ENCODE results near the gene HDAC1. TPM values are rescaled to one million over a fixed set of nuclear protein-coding genes. Genes with fewer than 3 reads are reported as not detected.

HDAC1 gene
- total RNA-seq, 2 experiments from 2014 or later, result 259 to 263 TPM

GRCh38 chr1:32336963-32337675 is 45.2 kb downstream of the HDAC1 start:
- ChIA-PET POLR2A (interaction anchor here (0.5 to 1.6 kb wide), 6 partner anchors 11 to 86 kb away, joined by 3 to 4 read pairs (median 4); partner anchors contain the start of gene LCK), CTCF (ENCODE audit: unreplicated experiment) (interaction anchor here (0.6 to 1.0 kb wide), 4 partner anchors 15 to 293 kb away, joined by 3 to 12 read pairs (median 4); no protein-coding TSS in a partner anchor)
- peaks cover 29% of the 10 kb centered on the region for H3K36me3 ChIP-seq (ENCODE audit: insufficient read depth, low read length)
- peak overlapping the region; percentile 99 for H3K4me2 ChIP-seq (ENCODE audit: low read length)
- peak overlapping the region; percentile 19 for H3K4me3 ChIP-seq (ENCODE audit: low read depth, low read length, poor library complexity, severe bottlenecking)
- DNase-seq (ENCODE audit: low spot score), result peak; percentile 51
- no peaks in the 10 kb centered on the region for H3K9me2 ChIP-seq (ENCODE audit: insufficient read depth, low read length)
- no peak overlapping the region for H2AFZ ChIP-seq (ENCODE audit: low read length)
- intact Hi-C loops (cut with micrococcal nuclease; ENCODE audit: unreplicated experiment), result loop anchor here (1.0 to 5.0 kb wide), 3 partner anchors 14 to 480 kb away; partner anchors contain the start of genes S100PBP and YARS1
- BruUV-seq (replicated peaks), result no TSS peak
- H4K20me1 ChIP-seq (ENCODE audit: insufficient read depth, low read length), result peaks cover 10% of the 10 kb centered on the region
- H3K27ac ChIP-seq (ENCODE audit: low read depth, low read length, poor library complexity, severe bottlenecking), result no peak overlapping the region
- peaks cover 50% of the 10 kb centered on the region for H3K4me1 ChIP-seq (ENCODE audit: insufficient read depth, low read length, poor library complexity, severe bottlenecking)
- peaks cover 27% of the 10 kb centered on the region for H3K79me2 ChIP-seq (ENCODE audit: insufficient read depth, low read depth, low read length)
- TF ChIP-seq, protein P1, sequence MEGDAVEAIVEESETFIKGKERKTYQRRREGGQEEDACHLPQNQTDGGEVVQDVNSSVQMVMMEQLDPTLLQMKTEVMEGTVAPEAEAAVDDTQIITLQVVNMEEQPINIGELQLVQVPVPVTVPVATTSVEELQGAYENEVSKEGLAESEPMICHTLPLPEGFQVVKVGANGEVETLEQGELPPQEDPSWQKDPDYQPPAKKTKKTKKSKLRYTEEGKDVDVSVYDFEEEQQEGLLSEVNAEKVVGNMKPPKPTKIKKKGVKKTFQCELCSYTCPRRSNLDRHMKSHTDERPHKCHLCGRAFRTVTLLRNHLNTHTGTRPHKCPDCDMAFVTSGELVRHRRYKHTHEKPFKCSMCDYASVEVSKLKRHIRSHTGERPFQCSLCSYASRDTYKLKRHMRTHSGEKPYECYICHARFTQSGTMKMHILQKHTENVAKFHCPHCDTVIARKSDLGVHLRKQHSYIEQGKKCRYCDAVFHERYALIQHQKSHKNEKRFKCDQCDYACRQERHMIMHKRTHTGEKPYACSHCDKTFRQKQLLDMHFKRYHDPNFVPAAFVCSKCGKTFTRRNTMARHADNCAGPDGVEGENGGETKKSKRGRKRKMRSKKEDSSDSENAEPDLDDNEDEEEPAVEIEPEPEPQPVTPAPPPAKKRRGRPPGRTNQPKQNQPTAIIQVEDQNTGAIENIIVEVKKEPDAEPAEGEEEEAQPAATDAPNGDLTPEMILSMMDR (conservative IDR thresholded peaks at IDR 0.05; ENCODE audit: low read length), result no peak
- no peak for TF ChIP-seq EZH2phosphoT487 (IDR thresholded peaks at IDR 0.05; ENCODE audit: borderline replicate concordance, low read depth, low read length)
- H3K9me3 ChIP-seq (ENCODE audit: low read length), result no peaks in the 10 kb centered on the region

DNA sequence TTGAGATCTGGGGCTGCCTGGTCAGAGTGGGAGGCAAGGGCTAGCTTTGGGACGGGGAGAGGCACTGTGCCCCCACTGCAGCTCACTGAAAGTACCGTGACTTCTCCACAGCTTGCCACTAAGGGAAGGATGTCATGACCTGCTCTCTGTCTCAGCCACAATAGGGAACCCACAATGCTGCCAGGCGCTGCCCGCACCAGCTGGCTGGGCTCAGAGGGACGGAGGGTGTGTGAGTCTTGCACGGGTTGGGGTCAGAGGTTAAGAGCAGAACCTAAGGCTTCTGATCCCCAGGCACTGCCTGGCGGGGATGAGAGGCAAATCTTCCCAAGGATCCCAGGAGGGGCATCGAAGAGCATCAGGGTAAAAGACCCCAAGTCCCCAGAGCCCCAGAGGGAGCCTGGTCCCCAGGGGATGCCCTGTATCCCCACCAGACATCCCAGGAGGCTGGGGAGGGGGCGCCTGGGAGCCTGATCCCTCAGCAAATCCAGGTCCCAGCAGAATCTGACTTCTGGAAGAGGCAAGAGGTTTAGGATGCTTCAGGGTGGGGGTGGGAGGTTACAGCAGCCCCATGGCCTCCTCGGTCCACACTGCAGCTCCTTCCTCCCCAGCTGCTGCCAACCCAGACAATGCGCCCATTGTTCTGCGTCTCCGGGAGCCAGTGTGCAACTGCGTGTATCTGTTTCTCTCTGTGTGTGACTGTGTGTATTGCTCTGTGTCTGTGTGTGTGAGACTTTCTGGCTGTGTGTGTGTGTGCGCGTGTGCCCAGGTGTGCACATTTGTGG is 46.2 kb downstream of the HDAC1 start:
- H3K4me1 ChIP-seq (ENCODE audit: insufficient read depth, low read length, poor library complexity, severe bottlenecking), result peaks cover 42% of the 10 kb centered on the region
- intact Hi-C loops (cut with micrococcal nuclease; ENCODE audit: unreplicated experiment), result loop anchor here (5.0 kb wide), 2 partner anchors 74 to 479 kb away; partner anchors contain the start of genes S100PBP and YARS1
- H3K4me2 ChIP-seq (ENCODE audit: low read length), result peak overlapping the region; percentile 99

More for the DNA sequence above, 46.2 kb downstream of the HDAC1 start:
- Histone ChIP-seq H3K27ac (ENCODE audit: low read depth, low read length, poor library complexity, severe bottlenecking) (no peak overlapping the region), H3K9me2 (ENCODE audit: insufficient read depth, low read length) (no peaks in the 10 kb centered on the region), H3K4me3 (ENCODE audit: low read depth, low read length, poor library complexity, severe bottlenecking) (peak overlapping the region; percentile 19), H2AFZ (ENCODE audit: low read length) (no peak overlapping the region), H3K79me2 (ENCODE audit: insufficient read depth, low read depth, low read length) (peaks cover 24% of the 10 kb centered on the region), H4K20me1 (ENCODE audit: insufficient read depth, low read length) (peaks cover 10% of the 10 kb centered on the region), H3K9me3 (ENCODE audit: low read length) (no peaks in the 10 kb centered on the region), H3K36me3 (ENCODE audit: insufficient read depth, low read length) (peaks cover 20% of the 10 kb centered on the region)
- ChIA-PET CTCF (ENCODE audit: unreplicated experiment) (interaction anchor here (0.6 to 1.0 kb wide), 3 partner anchors 14 to 294 kb away, joined by 3 to 12 read pairs (median 4); no protein-coding TSS in a partner anchor), POLR2A (interaction anchor here (0.6 to 1.2 kb wide), 3 partner anchors 12 to 87 kb away, joined by 3 to 4 read pairs (median 3); partner anchors contain the start of gene LCK)
- DNase-seq (ENCODE audit: low spot score), result no peak
- BruUV-seq (replicated peaks), result no TSS peak
- no peak for TF ChIP-seq EZH2phosphoT487 (IDR thresholded peaks at IDR 0.05; ENCODE audit: borderline replicate concordance, low read depth, low read length)
- TF ChIP-seq, protein P1 (conservative IDR thresholded peaks at IDR 0.05; ENCODE audit: low read length), result no peak
